Activated CD4-positive, alpha-beta T cell treated with anti-CD3 and anti-CD28 coated beads for 4 hours (primary cell): ENCODE data around the gene GARS1.

Experiments
- DNase-seq, 2 donors: peaks; one replicate each; pipeline ENCODE4 v3.0.0-alpha.2; 2020

GARS1 gene

DNA sequence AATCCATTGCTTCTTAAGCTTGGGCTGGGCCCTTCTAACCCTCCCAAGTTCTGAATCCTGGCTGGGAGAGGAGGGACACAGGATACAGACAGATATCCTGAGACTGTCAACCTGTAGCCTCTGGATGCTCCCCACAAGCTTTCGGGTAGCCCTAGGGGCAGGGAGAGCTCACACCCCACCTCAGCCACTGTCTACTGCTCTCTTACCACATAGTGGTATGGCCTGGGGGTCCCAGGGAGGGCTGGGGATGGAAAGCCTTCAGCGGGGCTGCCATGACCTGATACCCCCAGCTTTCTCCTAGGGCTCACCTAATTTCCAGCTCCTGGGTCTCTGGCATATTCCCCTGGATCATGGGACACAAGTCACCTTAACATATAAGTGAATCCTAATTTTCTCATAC lies 62.5 kb downstream of the GARS1 start:
- DNase-seq, result no peak

DNA sequence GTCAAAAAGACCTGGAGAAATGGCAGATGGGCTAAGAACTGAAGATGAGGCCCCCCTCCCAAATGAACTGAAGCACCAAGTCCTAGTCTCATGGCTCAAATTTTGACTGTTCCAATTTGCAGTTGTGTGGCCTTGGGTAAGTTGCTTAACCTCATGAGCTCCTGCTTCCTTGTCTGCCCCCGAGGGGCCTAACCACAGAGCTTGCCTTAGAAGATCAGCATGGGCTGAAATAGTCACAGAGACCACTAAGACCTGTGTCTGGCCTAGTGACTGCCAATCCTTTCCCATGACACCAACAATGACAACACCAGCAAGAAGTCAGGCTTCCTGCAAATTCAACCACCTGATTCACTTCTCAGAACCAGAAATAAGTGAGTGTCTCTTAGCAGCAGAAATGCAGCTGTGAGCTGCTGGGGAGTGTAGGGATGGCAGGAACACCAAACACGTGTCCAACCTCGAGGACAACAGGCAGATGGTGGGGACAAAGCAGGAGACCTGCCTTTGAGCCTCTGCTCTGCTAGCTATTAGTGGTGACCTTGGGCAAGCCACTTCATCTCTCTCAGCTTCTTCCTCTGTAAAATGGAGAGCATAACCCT lies 63.9 kb downstream of the GARS1 start:
- DNase-seq, result no peak

DNA sequence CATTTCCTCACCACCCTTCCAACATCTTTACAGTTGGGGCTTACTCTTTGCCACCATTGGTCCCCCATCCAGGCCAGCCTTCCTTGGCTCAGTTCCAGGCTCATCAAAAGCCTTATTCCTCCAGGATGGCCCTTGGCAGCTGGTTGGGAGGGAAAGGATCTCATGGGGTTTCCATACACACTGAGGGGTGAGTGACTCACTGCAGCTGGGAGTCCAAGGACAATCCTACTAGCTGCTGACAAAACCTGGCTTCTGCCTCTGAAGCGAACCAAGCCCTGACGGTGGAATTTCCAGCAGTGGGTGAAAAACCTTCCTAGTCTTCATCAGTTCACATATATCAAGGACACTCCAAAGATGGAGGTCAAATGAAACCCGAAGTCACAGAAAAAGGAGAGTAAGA lies 64.6 kb downstream of the GARS1 start:
- DNase-seq, result no peak

DNA sequence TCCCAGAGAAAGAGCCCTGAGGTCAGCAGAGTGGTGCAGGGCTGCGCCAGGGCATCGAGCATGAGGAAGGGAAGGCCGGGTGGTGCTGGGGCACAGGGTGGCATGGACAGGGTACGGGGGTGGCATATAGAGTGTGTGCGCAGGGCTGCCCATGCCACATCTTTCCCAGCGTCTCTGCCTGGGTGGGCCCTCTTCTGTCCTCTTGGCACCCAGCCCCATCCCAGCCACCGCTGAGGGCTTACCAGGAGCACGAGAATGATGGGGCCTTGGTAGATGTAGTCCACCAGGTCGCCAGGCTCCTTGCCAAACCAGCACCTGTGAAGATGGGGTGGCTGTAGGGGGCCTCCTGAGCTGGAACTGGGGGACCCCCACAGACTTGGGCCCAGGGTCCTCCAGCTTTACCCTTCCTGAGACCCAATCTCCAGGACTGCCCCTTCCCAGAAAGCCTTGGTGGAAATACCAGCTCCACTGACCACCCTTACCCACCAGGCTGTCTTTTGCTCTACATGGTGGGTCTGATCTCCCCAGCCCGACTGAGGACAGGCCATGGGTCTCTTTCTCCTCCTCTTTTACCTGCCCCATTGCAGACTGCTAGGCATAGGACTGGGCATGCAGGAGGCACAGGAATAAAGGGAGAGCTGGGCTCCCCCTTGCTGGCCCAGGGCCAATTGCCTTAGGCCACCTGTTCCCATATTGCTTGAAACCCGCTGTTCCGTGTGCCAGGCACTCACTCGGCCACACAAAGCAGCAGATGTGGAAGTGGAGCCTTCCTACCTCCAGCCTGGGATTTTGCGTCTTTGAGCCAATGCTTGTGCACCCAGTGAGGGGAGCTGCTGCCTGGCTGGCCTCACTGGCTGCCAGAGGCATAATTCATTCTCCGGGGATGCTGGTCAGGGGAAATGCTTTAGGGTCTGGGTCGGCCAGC lies 65.9 kb downstream of the GARS1 start:
- DNase-seq, result no peak

DNA sequence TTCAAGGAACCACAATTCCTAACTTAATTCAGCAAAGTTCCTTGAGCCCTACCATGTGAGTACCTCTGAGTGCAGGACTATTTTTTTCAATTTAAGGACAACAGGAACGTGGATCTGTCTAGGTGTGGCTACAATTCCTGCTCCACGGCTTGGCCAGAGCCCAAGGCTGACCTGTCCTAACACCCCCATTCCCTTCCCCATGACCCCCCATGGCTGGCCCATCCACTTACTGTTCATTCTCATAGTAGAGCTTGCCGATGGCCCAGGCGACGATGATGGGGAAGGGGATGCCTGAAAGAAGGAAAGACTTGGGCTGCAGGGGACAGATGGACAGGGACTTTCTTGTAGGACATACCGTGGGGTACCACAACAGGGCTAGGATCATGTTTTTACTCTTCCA lies 67.2 kb downstream of the GARS1 start:
- no peak for DNase-seq

DNA sequence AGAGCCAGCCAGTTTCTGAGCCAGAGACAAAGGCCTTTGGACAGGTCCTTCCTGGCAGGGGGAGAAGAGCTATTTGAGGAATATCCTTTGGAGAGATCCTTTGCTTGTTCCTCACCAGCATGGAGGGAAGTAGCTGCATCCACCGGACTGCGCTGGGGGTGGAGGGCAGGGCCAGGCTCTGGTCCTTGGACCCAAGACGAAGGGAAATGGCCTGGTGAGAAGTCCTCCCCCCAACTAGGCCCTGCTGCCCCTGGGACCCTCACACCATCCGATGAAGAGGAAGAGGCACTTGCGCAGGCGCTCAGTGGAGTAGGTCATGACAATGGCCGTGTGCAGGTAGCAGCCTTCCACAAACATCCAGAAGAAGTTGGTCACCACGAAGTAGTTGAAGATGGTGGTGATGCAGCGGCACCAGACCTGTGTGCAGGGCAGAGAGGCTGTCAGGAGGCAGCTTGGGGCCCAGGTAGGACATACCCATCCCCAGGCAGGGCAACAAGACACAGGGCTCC lies 67.8 kb downstream of the GARS1 start:
- DNase-seq, result no peak

DNA sequence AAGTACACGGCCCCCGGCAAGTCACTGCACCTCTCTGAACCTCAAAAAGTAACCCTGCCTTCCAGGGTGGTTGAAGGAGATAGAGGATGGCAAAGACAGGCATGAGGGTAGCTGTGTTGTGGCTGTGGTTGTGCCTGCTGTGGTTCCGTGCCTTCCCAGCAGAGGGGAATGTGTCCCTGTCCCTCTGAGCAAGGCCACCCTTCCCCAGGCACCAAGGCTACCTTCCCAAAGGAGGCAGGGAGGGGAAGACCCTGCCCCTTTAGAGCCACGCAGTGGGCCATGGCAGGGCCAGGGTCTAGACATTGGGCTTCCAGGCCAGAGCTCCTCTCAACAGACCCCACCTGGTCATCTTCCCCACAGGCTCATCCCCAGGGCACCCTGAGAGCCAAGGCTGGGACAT lies 68.7 kb downstream of the GARS1 start:
- DNase-seq, result no peak

DNA sequence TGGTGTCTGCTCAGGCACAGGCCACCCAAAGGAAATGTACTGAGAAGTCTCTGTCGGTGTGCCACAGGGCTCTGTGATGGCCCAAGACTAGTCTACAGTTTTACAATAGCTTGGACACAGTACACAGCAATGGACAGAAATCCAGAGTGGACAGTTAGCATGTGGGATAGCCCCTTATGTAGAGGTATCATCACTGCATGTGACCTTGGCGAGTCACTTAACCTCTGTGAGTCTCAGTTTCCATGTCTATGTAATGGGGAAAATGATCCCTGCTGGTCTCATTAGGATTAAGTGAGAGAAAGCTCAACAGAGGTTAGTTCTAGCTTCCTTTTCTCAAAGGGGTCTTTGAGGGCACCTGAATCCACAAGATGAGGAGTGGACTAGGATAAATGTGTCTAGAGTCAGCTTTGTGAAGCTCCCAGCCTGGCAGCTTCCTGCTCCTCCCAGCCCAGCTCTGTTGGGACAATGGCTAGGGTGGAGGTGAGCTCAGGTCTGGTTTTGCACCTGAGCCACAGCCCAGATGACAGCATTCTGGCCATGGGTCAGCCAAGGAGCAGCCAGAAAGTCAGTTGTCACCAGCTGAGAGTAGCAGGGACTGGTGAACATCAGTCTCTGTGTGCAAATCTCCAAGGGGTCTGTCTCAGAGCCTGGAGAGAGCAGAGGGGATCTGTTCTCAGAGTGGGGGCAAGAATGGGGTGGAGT lies 69.7 kb downstream of the GARS1 start:
- no peak for DNase-seq

DNA sequence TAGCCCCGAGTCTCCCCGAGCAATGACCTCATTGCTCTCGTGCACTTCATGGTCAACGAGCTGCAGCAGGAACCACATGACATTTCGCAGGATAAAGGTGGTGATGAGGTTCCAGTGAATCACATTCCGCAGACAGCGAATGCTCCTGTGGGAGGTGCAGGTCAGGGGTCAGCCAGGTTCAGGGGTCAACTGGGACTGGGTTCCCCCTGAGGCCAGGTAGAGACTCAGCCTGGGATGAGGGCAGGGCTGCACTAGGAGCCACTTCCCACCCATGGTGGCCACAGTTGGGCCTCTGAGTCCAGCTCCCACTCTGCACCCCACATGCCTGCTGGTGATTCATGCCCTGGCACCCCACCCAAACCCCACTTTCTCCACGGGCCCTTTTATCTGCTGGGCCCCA lies 70.4 kb downstream of the GARS1 start:
- no peak for DNase-seq

DNA sequence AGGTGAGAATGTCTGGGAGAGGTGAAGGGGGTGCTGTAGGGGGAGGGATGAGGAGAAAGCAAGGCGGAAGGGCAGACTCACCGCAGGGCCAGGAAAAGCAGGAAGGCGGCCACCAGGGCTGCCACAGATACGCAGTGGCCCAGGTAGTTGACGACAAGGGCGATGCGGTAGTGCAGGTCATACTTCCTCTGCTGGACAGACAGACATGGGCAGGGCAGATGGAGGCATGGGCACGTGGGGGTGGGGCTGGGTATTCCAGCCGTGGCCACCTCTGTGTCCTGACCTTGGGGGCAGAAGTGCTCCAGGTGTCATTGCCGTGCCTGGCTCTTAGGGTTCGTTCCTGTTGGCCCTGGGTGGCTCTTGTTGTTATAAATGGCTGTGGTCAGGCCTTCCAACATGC lies 70.8 kb downstream of the GARS1 start:
- DNase-seq, result no peak

DNA sequence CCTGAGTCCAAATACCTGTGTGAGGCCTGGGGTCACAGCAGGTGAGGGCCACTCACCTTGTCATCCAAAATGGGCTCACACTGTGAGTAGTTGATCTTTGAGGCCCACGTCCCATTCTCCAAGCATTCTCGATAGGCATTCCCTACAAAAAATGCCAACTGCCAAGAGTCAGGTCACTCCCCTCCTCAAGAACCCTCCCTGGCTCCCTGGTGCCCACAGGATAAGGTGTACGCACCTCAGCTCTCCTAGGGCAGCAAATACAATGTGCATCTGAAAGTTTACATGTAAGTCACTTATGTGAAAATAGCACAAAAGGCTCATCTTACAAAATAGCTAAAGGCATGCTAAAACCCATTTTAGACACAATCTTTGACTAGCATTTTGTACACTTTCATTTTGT lies 72.5 kb downstream of the GARS1 start:
- no peak for DNase-seq

DNA sequence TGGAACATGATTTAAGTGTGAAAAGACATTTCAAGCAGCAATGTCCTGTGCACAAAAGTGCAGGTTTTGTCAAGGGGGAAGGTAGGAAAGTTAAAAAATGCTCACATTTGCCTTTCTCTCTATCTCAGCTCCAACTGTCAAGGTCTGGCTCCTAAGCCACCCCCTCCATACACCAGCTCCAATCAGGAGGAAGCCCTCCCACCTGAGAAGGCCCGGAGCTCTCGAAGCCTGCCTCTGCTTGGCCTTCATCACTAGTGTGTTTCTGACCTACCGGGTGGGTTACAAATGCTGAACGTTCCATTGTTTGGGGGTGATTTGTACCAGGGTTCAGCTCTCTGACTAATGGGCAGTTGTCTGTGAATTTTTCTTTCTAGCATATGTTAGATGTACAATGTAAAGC lies 73.4 kb downstream of the GARS1 start:
- no peak for DNase-seq

DNA sequence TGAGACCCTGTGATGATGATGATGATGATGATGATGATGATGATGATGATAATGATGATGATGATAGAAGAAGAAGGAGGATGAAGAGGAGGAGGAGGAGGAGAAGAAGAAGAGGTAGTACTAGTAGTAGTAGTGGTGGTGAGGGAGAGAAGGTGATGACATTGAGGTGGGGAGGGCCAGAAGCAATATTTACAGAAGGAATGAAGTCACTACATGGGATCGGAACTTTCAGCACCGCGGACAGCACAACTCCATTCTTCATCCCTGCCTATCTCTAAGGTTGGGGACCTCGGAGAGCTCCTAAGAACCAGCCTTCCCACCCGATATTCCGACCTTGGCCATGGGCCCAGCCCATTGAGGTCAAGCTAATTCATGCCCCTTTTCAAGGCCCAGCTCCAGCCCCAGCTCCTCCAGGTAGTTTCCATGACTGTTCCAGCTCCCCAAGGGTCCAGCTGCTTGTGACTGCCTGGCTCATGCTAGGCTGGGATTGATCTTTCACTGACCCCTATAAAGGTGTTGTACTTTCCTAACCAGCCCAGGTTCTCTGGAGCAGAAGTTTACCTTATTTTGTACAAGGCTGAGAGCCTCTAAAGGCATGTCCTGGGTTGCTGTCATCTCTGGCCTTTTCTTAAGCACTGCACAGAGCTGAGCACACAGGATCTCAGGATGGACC lies 77.3 kb downstream of the GARS1 start:
- no peak for DNase-seq

DNA sequence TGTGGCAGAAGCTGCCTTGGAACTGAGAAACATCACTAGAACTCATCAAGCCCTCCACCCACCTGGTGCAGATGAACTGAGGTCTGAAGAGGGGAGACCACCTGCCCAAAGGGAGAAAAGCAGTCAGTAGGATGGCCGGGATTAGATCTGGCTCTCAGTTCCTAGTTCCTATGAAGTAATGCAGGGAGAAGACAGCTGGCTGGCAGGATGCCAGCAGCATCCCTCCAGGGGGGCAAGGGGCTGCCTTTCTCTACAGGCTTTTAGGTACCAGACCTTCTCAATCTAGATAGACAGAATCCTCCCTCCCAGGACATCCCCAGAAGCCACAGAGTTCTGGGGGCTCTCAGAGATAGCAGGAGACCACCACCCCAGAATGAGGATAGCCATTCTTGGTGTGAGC lies 79.7 kb downstream of the GARS1 start:
- no peak for DNase-seq

DNA sequence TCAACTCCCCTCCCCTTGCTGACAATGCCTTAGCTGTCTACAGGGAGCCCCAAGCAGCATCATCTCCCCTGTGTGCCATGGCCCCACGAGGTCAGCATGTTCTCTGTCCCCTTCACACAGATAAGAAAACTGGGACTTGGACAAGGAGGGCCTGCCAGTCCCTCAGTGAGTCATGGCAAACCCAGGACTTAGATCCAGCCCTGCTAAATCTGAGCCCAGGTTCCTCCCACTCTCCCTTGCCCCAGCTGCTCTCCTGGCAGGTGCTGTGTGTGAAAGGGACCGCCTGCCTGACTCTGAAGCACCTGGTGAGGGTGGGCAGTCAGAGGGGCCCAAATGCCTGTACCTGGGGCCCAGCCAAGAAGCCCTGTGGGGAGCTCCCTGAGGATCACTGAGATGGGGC lies 80.2 kb downstream of the GARS1 start:
- DNase-seq, result no peak

DNA sequence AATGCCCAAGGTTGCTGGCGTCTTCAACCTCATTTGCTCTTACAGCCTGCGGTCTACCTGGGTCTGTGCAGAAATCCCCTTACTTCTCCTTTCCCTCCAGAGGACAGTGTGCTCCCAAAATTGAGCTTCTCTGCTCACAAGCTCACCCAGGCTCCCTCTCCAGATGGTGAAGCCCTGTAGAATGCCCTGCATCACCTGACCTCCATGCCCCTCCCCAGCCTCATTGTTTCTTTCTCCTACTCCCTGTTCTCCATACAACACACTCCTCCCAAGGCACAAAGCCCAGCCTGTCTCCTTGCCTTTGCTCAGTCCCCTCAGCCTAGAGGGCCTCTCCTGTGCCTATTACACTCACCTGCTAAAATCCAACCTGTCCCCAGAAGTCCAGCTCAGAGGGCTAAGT lies 84.1 kb downstream of the GARS1 start:
- no peak for DNase-seq

DNA sequence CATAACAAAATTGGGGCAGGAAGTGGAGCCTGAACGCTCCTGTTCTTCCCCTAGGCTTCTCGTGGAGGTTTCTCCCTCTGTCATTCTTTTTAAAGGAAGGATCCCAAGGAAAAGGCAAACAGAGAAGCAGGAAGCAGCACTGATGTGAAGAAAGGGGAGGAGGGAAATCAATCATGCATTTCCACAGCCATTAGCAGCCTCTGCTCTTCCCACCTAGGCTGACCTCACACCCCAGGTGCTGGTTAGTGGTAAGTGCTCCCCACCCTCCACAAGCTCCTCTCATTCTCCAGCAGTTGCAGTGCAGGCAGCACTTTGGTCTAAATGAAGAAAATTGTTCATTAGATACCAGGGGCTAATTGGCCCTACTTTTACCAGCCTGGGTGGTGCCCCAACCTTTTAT lies 85.0 kb downstream of the GARS1 start:
- DNase-seq, result no peak

DNA sequence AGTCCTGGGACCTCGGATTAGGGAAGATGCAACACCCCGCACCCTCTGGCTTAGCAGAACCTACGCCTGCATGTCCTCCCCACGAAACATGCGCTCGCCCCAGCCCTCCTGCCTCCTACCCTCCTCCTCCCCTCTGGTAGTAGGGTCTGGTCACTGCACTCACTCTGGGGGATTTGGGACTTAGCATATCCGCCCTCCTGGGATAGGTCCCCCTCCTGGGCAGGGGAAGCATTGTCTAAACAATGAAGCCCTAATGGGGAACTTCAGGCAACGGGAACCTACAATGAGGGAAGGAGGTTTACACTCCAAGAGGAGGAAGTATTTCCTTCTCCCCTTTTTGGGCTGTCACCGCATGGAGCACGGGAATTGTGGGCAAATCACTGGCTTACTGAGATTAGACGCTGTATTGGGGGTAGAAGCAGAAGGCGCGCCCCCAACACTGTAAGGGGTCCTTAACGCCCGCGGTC lies 86.7 kb downstream of the GARS1 start:
- DNase-seq, result no peak

DNA sequence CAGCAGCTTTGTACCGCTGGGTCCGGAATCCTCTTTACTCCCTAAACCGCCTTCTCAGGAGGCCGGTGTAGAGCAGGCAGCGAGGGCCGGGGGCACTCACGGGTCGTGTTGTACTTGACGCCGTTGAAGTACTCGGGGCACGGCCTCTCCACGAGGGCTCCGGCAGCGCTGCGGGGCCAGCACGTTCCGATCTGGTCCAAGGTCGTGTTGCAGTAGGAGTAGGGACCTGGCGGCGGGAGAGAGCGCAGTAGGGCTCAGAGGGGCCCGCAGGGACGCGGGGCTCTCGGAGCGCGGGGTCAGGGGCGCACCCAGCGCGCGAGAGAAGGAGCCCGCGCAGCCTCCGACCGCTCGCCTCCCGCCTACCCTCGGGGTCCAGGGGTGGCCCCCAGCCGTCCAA lies 87.1 kb downstream of the GARS1 start:
- DNase-seq, result no peak

DNA sequence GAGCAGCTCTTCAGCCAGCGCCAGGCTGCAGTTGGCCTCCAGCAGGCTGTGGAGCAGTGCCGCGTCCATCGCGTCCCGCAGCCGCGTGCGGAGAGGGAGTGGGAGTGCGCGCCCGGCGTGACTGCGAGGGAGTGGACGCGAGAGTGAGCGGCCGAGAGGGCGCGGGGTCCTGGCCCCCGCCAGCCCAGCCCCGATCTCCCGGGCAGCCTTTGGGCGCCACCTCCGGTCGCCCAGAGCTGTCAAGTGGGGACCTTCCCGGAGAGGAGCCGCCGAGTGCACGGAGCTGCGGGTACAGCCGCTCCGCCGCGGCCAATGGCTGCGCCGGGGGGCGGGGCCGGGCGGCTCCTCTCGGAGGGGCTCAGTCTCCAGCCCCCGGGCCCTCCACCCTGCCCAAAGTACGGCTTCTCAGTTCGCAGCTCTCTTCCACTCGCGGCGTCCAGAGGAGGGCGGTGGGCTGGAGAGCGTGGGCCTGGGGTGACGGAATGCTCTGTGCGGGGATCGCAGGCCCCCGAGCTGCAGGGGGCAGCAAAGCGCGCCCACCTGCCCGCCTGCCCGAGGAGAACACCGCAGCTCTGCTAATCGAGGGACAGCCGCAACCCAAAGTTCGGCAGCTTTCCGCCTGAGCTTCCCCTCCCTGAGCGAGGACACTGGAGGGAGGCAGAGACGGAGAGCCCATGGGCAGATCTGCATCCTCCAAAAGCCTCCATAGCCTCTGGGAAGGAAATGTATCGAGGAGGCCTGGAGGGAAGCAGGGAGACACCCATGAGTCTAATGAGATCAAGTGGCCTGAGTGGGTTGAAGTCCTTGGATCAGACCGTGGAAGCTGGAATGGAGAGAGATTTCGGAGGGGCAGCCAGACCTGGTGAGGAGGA lies 87.8 kb downstream of the GARS1 start, which contains the start of gene CRHR2:
CRHR2 (minus strand) TSS at position 245 of the 872 bp plus-strand sequence; CDS start at position 69, 176 bp downstream.
- DNase-seq, result peak in 1 of 2 donors; percentile 9

DNA sequence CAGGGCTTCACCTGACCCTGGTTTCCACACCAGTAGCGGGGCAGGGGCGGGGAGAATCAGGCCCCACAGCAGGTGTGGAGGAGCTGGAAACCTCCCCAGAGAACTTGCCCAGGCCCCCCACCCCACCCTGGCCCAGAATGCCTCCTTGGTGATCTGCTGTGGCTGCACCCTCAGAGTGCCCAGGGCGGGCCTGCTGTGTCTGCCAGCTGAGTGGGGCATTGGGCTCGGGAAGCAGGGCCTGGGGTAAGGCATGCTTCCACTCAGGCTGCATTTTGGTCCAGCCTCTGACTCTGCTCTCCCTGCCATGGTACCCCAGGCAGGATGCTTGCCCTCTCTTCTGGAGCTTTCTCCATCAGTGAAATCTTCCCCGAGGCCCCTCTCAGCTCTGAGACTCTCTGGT lies 88.6 kb downstream of the GARS1 start:
- no peak for DNase-seq
